H1 (cell line): ENCODE measurements around the gene MARK1. TPM values are rescaled to one million over a fixed set of nuclear protein-coding genes. Genes with fewer than 3 reads are reported as not detected.

Experiments
- CTBP2 ChIP-seq: IDR thresholded peaks from 2 replicates; pipeline ENCODE4 v1.7.0; 2011; ENCODE audit warnings: borderline replicate concordance, mild to moderate bottlenecking, moderate library complexity, mixed read lengths, low read length; ENCODE audit not compliant: insufficient read depth, insufficient read length
- FOSL1 ChIP-seq: IDR thresholded peaks from 2 replicates; pipeline ENCODE4 v1.6.1; 2011; ENCODE audit warnings: mild to moderate bottlenecking, low read depth, low read length, moderate library complexity; ENCODE audit not compliant: insufficient read depth
- HDAC6 ChIP-seq: IDR thresholded peaks from one replicate; pipeline ENCODE4 v1.7.1; 2012; ENCODE audit warnings: low read depth, mild to moderate bottlenecking, inconsistent platforms, low read length, moderate library complexity
- KDM5A ChIP-seq: fragments of 200-600 bp; IDR thresholded peaks from 2 replicates; pipeline ENCODE4 v1.7.1; 2012; ENCODE audit warnings: mild to moderate bottlenecking, low read length, inconsistent platforms, mixed read lengths
- MAX ChIP-seq: IDR thresholded peaks from 2 replicates; pipeline ENCODE4 v1.6.1; 2012; ENCODE audit warnings: inconsistent platforms
- SP4 ChIP-seq: IDR thresholded peaks from 2 replicates; pipeline ENCODE4 v1.6.1; 2012; ENCODE audit warnings: low read length, inconsistent platforms
- SUZ12 ChIP-seq: fragments of 200-600 bp; sonication (generic); IDR thresholded peaks from 2 replicates; pipeline ENCODE4 v1.6.1; 2012; ENCODE audit warnings: mild to moderate bottlenecking, inconsistent platforms, low read length, moderate library complexity, mixed read lengths
- polyA plus RNA-seq, 7 experiments: library from polyadenylated mRNA; depleted of rRNA in 3 of 7; stranded (reverse) in 5 of 7; unstranded in 2 of 7; fragments of >200 nt in 5 of 7; fragments of 200-250 nt in 2 of 7; gene quantifications; 1 replicate in 5 of 7; 2 replicates in 1 of 7; 4 replicates in 1 of 7; pipeline versions ENCODE4 v1.2.1 to v1.2.3, GENCODE V29; 2011 to 2013; ENCODE audit warnings: missing spikeins in 2 of 7, mixed read lengths in 2 of 7
- total RNA-seq: library from RNA; stranded (reverse); fragmentation: NEBNext Ultra II Directional; extraction: Animal tissue kit (Norgen Biotek cat#: 25700); gene quantifications from 2 replicates; pipeline ENCODE4 v1.2.1, GENCODE V29; 2021

MARK1 gene
- total and polyA plus RNA-seq, 2 of the 8 experiments (the other 6 are each of a cell fraction or from before 2014, with no cell fraction given), result 5.5 to 20.5 TPM

DNA sequence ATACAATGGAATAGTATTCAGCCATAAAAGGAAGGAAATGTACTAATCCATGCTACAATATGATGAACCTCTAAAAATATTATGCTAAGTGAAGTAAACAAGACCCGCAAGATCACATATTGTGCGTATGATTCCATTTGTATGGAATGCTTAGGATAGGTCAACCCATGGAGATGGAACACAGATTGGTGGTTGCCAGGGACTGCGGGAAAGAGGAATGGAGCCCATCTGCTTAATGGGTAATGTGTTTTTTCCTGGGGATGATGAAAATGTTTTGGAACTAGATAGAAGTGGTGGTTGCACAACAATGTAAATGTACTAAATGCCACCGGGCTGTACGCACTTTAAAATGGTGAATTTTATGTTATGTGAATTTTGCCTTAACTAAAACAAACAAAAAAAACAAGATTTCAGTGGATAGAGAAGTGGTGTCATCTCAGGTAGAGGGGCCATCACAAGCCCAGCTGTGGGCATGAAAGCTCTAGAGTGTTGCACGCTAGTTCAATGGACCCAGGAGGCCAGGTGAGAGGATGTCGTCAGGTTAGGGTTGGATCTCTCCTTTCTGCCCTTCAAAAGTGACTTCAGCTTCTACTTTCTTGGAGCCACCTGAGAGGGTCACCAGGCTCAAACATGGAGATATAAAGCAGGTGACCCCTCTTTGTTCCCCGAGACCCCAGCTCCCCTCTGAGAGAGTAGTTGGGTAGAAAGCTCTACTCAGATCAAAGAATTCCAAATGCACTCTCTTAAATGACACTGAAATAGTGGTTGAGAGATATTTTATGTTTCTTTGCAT lies 164.7 kb downstream of the MARK1 start (continued):
- no peak for TF ChIP-seq HDAC6
- no peak for TF ChIP-seq SUZ12
- no peak for TF ChIP-seq CTBP2
- TF ChIP-seq MAX, result no peak
- TF ChIP-seq KDM5A, result no peak
- TF ChIP-seq FOSL1, result no peak
- no peak for TF ChIP-seq SP4
